Kasumi-1 (cell line): ENCODE measurements around the gene HNRNPF.

ENCODE experiments used
- DNase-seq, 2 experiments: peaks; one replicate each; lab custom pipeline; 2025; lab: John Stamatoyannopoulos, UW

The HNRNPF gene

DNA sequence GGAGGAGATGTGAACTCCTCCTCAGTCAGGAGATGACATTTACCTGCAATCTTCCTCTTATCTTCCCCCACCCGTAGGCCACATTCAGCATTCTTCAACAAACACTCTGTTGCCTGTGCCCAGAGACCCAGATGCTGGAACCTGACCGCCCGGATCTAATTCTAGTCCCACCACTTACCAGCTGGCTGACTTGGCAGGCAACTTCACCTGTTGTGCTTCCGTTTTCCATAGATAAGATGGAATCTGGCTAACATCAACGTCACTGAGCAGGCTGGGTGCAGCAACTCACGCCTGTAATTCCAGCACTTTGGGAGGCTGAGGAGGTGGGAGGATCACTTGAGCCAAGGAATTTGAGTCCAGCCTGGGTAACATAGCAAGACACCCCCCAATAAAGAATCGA, 58.8 kb downstream of the HNRNPF start:
- DNase-seq: no peak

DNA sequence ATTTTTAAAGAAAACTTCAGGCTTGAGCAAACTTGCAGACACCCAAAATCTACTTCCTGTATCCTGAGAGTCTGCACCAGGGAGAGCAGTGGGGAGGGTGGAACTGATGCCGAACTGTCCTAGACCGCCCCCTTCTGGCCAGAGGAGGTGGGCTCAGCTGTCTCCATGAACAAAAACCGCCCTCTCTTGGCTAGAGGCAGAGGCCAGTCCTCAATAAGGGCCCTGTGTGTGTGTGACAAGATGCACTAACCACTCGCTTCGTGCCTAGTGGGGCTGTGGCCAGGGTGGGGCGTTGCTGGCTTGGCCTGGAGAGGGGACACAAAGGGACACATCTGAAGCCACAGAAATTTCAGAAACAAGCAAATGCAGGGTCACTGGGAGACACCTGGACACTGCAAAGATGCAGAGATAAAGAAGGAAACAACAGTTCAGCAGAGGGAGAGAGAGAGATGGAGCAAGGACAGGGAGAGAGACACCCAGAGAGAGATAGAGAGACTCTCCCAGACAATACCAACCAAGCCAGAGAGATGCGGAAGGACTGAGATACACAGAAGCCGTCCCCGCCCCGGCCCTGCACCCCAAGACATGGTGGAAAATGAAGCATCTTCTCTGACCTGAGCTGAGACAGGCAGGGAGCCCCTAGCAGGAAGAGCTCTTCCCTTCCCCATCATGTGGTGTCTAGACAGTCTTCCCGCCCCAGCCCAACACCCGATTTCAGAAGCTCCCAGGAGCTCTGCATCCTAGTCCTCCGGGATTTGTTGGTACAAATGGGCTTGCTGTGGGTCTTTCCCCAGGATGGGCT, 60.3 kb downstream of the HNRNPF start:
- peak; percentile 97 to 99 for DNase-seq

DNA sequence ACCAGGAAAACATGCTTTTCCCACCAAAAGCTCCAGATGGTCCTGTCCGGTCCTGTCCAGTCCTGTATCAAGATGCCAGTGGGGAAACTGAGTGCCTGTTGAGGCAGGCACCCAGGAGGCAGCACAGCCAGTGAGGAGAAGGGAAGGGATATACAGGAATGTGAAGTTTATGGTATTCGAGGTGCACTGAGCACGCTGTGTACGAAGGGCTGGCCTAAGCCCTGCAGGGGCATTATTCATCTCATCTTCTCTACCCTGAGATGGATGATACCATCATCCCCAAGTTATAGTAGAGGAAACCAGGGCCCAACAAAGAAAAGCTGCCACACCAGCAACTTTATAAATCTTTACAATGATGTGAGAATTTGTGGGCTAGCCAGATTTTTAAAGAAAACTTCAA, 61.0 kb downstream of the HNRNPF start:
- DNase-seq: no peak

DNA sequence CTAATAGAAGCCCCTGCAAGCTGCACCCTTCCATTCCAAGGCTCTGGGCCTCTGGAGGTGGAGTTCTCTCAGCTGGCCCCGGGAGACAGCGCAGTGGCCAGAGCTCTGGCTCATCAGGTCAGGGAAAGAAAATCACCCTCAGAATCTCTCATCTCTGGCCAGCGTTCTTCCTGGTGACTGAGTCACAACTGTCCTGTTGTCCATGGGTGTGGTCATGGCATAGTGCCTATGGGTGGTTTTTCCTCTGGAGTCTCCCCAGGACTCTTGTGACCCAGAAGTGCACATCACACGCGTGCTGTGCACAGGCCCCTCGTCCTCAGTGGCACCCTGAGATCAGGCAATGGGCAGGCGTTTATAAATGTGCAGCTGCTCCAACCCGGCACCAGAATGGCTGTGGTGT, 64.9 kb downstream of the HNRNPF start:
- DNase-seq: no peak

DNA sequence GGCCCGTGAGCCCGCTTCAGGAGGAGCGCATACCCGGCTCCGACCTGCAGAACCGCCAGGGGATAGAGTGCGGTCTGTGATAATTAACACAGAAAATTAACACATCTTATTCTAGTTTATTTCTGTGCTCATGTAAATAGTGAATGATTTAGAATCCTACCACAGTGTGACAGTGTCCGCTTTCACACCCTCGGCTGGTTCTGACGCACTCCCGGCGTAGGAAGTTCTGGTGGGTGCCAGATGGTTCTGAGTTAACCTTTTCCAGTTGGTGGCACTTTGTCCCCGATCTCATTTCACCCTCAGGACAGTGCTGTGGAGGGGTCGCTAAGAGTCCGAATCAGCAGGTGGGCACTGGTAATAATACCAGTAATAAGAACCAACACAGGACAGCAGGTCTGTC, 65.9 kb downstream of the HNRNPF start:
- no peak for DNase-seq

DNA sequence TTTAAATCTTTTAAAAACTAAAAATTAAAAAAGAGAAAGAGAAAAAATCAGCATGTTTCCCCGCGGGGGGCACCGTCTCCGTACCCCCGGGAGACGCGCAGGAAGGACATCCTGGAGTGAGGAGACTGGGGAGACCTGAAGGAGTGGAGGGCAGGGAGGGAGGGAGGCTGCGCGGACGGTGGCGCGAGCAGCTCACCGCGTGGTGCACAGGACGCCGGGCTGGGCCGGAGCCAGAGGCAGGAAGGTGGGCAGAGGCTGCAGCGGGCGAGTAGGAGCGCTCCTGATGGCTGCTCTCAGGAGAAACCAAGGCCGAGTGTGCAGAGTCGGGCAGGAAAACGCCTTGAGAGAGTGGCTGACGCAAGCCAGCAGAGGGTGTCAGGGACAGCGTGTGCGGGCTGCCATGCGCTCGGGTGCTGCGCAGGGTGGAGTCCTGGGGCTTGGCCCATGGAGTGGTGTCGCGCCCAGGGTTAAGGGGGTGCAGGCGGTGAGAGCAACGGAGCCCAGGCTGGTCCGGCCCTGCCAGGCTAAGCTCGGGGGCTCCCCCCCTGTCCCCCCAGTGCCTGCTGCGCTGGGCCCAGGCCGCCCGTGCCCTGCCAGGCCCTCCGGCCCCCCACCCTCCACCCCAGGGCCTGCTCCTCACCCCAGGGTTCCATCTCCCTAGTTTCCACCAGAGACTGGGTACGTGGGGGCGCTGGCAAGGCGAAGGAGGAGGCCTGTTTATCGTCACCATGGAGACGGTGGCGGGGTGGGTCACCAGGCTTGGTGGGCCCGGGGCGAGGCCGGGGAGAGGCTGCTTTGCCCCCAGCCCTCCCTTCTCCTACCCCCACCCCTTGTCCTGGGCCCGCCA, 66.5 kb downstream of the HNRNPF start:
- DNase-seq: no peak

DNA sequence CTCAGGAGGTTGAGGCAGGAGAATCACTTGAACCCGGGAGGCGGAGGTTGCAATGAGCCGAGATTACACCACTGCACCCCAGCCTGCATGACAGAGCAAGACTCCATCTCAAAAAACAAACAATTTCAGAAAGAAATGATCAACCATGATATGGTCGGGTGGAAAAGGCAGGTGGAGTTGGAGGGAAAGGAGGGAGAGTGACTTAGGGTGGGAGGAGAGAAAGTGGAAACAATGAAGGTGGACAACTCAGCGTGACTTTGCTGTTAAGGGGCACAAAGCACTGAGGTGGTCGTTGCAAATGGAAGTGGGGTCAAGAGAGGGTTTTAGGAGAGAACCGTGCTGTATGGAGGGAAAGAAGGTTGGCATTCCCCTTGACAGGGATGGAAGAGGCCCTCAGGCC, 67.5 kb downstream of the HNRNPF start:
- no peak for DNase-seq

DNA sequence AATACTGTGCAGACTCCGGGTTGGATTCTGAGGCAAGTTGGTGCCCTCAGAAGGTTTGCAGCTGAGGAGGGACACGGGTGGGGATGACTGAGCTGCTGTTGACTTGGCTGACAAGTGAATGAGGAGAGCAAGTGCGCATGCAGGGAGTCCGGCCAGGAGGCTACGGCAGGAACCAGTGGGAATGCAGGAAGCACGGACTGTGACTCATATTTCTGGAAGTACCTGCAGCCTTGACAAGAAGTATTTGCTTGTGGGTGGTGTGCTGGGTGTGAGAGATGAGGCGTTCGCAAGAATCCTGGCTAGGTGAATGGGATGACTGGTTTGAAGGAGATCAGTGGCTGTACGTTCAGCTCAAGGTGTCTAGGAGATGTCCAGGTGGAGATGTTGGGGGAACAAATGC, 68.4 kb downstream of the HNRNPF start:
- DNase-seq: no peak

DNA sequence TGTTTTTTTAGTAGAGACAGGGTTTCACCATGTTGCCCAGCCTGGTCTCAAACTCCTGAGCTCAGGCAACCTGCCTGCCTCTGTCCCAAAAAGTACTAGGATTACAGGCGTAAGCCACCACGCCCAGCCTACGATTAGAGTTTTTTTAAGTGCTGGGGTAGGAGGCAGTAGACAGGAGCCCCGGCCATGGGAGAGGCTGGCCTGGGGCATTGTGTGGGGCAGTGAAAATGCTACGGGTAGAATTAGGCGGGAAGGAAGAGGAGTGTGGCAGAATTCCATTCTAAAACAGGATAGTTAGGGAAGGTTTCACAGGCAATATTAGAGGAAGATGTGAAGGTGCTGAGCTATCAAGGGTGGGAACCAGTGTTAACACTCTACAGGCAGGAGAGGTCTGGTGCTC, 68.9 kb downstream of the HNRNPF start:
- no peak for DNase-seq

DNA sequence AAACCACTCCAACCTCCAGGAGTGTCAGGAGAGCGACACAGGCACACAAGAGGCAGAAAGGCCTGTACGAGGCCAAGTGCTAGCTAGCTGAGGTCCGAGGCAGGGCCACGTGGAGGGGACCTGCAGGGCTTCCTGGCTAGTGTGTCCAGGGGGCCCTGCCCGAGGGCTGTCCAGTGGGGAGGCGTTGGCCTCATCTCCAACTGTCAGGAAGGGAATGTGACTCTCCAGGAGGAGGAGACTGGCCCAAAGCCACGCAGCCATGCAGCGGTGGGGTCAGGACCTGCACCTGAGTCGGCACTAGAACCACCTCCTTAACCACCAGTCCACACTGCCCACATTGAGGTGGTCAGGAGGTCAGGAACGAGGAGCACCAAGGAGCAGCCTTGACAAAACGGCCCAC, 69.8 kb downstream of the HNRNPF start:
- no peak for DNase-seq

DNA sequence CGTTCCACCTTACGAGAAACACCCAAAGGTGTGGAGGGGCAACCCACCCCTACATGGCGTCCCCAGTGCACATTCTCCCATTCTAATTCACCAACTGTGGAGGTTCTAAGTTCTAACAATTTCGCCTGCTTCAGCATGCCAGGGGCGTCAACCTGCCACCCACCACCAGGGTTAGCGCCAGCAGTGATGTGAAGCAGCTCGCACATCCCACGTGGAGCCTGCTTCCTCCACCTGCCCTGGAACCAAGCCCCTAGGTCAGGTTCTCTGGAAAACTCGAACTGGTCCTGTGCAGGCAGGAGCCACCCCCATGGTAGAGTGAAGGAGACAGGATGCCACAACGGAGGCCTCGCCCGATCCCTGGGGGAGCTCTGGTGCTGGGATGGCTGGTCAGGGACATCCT, 70.9 kb downstream of the HNRNPF start:
- DNase-seq: no peak

DNA sequence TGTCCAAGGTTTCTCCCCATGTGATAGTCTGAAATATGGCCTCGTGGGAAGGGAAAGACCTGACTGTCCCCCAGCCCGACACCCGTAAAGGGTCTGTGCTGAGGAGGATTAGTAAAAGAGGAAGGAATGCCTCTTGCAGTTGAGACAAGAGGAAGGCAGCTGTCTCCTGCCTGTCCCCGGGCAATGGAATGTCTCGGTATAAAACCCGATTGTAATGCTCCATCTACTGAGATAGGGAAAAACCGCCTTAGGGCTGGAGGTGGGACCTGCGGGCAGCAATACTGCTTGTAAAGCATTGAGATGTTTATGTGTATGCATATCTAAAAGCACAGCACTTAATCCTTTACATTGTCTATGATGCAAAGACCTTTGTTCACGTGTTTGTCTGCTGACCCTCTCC, 71.5 kb downstream of the HNRNPF start:
- DNase-seq: peak in 1 of 2 experiments; percentile 16

DNA sequence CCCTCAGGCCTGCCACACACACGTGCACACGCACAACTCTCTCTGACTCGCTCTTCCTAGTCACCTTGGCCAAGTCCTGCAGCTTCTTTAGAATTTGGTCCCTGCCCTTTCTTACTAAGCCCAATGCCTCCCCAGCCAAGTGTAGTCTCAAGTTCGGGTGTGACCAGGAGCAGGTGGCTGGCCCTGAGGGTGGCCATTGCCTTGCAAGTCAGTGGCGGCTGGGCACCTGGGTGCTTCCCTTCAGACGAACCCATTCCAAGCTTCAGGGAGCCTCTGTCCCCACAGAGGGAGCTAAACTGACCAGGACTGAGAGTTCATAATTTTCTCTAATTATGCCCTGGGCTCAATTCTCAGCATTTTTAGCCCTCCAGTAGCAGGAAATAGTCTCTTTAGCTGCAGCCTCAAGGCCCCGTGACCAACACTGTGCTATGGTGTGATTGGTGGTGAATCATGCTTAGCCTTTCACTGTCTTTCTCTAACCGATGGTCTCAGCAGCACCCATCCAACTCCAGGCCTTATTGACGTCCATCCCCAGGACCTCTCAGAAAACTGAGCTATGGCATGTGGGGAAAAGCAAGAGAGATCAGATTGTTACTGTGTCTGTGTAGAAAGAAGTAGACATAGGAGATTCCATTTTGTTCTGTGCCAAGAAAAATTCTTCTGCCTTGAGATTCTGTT, 72.2 kb downstream of the HNRNPF start:
- no peak for DNase-seq

DNA sequence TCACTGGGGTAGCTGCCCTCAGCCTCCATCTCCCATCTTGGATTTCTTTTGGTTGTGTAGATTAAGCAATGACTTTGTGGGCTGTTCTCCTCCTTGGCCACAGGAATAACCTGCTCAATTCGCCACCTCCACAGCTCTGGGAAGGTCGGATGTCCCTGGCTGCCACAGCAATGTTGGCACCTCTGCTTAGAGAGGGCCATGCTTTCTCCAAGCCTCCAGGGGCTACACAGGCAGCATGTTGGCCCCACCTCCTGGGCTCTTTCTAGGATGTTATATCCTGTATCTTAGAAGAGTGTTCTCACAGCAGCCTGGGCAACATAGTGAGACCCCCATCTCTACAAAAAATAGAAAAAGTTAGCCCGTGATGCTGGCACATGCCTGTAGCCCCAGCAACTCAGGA, 72.9 kb downstream of the HNRNPF start:
- no peak for DNase-seq
